ENCODE data around the gene OR2C3. TPM values are rescaled to one million over a fixed set of nuclear protein-coding genes. Genes with fewer than 3 reads are reported as not detected.

OR2C3 gene
- total and polyA plus RNA-seq, 2 of the 8 experiments (the other 6 are each of a cell fraction or from before 2014, with no cell fraction given), result not detected

DNA sequence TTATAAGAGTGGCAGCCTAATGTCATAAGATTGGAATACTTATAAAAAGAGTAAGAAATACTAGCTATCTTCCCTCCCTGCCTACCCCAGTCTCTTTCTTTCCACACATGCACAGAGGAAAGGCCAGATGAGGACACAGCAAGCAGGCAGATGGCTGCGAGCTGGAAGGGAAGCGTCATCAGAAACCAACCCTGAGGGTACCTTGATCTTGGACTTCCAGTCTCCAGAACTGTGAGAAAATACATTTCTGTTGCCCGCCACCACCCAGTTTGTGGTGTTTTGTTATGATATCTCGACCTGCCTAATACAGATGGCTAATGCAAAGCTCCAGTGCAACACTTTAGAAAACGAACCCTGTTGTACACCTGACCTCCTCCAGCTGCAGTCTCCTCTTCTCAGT, 2.3 kb upstream of the OR2C3 start (continued):
- TF ChIP-seq, protein P1, sequence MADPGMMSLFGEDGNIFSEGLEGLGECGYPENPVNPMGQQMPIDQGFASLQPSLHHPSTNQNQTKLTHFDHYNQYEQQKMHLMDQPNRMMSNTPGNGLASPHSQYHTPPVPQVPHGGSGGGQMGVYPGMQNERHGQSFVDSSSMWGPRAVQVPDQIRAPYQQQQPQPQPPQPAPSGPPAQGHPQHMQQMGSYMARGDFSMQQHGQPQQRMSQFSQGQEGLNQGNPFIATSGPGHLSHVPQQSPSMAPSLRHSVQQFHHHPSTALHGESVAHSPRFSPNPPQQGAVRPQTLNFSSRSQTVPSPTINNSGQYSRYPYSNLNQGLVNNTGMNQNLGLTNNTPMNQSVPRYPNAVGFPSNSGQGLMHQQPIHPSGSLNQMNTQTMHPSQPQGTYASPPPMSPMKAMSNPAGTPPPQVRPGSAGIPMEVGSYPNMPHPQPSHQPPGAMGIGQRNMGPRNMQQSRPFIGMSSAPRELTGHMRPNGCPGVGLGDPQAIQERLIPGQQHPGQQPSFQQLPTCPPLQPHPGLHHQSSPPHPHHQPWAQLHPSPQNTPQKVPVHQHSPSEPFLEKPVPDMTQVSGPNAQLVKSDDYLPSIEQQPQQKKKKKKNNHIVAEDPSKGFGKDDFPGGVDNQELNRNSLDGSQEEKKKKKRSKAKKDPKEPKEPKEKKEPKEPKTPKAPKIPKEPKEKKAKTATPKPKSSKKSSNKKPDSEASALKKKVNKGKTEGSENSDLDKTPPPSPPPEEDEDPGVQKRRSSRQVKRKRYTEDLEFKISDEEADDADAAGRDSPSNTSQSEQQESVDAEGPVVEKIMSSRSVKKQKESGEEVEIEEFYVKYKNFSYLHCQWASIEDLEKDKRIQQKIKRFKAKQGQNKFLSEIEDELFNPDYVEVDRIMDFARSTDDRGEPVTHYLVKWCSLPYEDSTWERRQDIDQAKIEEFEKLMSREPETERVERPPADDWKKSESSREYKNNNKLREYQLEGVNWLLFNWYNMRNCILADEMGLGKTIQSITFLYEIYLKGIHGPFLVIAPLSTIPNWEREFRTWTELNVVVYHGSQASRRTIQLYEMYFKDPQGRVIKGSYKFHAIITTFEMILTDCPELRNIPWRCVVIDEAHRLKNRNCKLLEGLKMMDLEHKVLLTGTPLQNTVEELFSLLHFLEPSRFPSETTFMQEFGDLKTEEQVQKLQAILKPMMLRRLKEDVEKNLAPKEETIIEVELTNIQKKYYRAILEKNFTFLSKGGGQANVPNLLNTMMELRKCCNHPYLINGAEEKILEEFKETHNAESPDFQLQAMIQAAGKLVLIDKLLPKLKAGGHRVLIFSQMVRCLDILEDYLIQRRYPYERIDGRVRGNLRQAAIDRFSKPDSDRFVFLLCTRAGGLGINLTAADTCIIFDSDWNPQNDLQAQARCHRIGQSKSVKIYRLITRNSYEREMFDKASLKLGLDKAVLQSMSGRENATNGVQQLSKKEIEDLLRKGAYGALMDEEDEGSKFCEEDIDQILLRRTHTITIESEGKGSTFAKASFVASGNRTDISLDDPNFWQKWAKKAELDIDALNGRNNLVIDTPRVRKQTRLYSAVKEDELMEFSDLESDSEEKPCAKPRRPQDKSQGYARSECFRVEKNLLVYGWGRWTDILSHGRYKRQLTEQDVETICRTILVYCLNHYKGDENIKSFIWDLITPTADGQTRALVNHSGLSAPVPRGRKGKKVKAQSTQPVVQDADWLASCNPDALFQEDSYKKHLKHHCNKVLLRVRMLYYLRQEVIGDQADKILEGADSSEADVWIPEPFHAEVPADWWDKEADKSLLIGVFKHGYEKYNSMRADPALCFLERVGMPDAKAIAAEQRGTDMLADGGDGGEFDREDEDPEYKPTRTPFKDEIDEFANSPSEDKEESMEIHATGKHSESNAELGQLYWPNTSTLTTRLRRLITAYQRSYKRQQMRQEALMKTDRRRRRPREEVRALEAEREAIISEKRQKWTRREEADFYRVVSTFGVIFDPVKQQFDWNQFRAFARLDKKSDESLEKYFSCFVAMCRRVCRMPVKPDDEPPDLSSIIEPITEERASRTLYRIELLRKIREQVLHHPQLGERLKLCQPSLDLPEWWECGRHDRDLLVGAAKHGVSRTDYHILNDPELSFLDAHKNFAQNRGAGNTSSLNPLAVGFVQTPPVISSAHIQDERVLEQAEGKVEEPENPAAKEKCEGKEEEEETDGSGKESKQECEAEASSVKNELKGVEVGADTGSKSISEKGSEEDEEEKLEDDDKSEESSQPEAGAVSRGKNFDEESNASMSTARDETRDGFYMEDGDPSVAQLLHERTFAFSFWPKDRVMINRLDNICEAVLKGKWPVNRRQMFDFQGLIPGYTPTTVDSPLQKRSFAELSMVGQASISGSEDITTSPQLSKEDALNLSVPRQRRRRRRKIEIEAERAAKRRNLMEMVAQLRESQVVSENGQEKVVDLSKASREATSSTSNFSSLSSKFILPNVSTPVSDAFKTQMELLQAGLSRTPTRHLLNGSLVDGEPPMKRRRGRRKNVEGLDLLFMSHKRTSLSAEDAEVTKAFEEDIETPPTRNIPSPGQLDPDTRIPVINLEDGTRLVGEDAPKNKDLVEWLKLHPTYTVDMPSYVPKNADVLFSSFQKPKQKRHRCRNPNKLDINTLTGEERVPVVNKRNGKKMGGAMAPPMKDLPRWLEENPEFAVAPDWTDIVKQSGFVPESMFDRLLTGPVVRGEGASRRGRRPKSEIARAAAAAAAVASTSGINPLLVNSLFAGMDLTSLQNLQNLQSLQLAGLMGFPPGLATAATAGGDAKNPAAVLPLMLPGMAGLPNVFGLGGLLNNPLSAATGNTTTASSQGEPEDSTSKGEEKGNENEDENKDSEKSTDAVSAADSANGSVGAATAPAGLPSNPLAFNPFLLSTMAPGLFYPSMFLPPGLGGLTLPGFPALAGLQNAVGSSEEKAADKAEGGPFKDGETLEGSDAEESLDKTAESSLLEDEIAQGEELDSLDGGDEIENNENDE (IDR thresholded peaks at IDR 0.05; ENCODE audit: insufficient replicate concordance, low read length), result no peak
- TF ChIP-seq, protein P2, sequence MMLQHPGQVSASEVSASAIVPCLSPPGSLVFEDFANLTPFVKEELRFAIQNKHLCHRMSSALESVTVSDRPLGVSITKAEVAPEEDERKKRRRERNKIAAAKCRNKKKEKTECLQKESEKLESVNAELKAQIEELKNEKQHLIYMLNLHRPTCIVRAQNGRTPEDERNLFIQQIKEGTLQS (IDR thresholded peaks at IDR 0.05; ENCODE audit: insufficient read depth, low read depth, low read length), result no peak
- no peak for TF ChIP-seq TBP (IDR thresholded peaks at IDR 0.05; ENCODE audit: low read depth, low read length)
- TF ChIP-seq POU5F1 (IDR thresholded peaks at IDR 0.05; ENCODE audit: low read depth, low read length), result no peak
- TF ChIP-seq EGR1 (IDR thresholded peaks at IDR 0.05; ENCODE audit: borderline replicate concordance, low read depth, low read length), result no peak
- no peak for TF ChIP-seq SP4 (IDR thresholded peaks at IDR 0.05; ENCODE audit: low read length)
- no peak for TF ChIP-seq SRF (IDR thresholded peaks at IDR 0.05; ENCODE audit: low read depth, low read length)
- TF ChIP-seq CEBPB (IDR thresholded peaks at IDR 0.05; ENCODE audit: low read depth, low read length), result no peak
- TF ChIP-seq TAF7 (optimal IDR thresholded peaks at IDR 0.05; ENCODE audit: borderline replicate concordance, low read depth, low read length), result no peak

Measured in H1 (cell line).